ENCODE results near the gene RAB20.

The RAB20 gene

DNA sequence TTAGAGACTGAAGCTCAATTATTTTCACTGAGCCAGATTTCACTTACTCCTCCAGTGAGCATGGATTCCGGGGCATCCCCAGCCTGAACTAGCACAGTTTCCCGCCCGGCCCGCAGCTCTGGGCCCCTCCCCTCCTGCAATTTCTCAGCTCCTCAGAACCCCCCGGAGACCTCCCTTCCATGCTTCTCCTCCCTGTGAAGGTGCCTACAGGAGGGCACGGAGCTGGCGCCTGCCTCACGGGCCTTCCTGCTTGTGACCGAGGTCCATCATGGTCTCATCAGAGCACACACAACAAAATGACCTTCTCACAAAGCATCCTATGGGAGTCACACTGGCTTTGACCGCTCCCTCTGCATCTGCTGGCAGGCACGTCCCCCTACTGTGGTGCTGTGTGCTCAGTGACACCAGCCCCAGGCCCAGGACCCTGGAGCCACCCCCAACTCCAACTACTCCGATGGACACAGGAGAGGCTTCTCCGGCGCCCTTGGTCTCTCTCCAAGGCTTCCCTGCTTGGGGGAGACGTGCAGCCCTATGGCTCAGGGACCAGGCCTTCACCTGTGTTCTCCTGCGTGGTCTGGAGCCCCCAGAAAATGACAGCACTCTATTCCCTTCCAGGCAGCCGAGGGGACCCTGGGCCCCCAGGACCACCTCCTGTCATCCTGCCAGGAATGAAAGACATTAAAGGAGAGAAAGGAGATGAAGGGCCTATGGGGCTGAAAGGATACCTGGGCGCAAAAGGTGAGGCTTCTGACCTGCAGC is 77.1 kb downstream of the RAB20 start:
- Histone ChIP-seq H3K27me3 (ENCODE audit: control insufficient read depth in 3 of 3, insufficient read depth in 3 of 3, low read depth in 1 of 3, low read length in 3 of 3) (no peaks in the 10 kb centered on the region), H2BK15ac (ENCODE audit: low read length) (no peak overlapping the region), H3K4me1 (ENCODE audit: control insufficient read depth in 2 of 2, insufficient read depth in 1 of 2, low read depth in 1 of 2, low read length in 2 of 2) (peaks cover 8 to 15% of the 10 kb centered on the region in 2 donors), H3K18ac (ENCODE audit: low read length) (peak overlapping the region; percentile 66), H2AK5ac (ENCODE audit: low read depth, low read length) (peak overlapping the region; percentile 41), H3K9me3 (replicated peaks in 1 of 2; ENCODE audit: control insufficient read depth in 2 of 2, insufficient read depth in 1 of 2, low read depth in 1 of 2, low read length in 2 of 2) (no peaks in the 10 kb centered on the region), H2BK5ac (ENCODE audit: low read length) (no peak overlapping the region), H3K9ac (ENCODE audit: low read depth, low read length, poor library complexity) (no peak overlapping the region), H4K8ac (ENCODE audit: low read depth, low read length) (no peak overlapping the region), H2AFZ (ENCODE audit: low read length) (no peak overlapping the region), H2BK120ac (ENCODE audit: low read depth, low read length) (no peak overlapping the region), H2BK12ac (ENCODE audit: low read length) (peak overlapping the region; percentile 53), H3K23ac (ENCODE audit: low read depth, low read length, poor library complexity) (peak overlapping the region; percentile 74), H3K4ac (ENCODE audit: low read length) (no peak overlapping the region), H3K14ac (ENCODE audit: low read length) (no peak overlapping the region), H3K36me3 (replicated peaks in 1 of 2; ENCODE audit: control insufficient read depth in 2 of 2, insufficient read depth in 2 of 2, low read length in 2 of 2) (peaks cover 34 to 89% of the 10 kb centered on the region in 2 donors), H3K4me3 (ENCODE audit: low read length in 2 of 2) (no peak overlapping the region), H4K91ac (ENCODE audit: low read depth, low read length, poor library complexity) (no peak overlapping the region), H3K27ac (replicated peaks; ENCODE audit: low read length) (no peak overlapping the region), H3K79me1 (ENCODE audit: low read depth, low read length) (no peaks in the 10 kb centered on the region), H3K4me2 (ENCODE audit: insufficient read depth, low read length, poor library complexity, severe bottlenecking) (no peak overlapping the region)
- no CpG with 5 or more reads among the region's 18 CpGs for WGBS, 2 donors (ENCODE audit: extremely low coverage in 2 of 2, insufficient read length in 2 of 2, insufficient replicate concordance in 1 of 2)
- DNase-seq (ENCODE audit: low spot score): no peak

DNA sequence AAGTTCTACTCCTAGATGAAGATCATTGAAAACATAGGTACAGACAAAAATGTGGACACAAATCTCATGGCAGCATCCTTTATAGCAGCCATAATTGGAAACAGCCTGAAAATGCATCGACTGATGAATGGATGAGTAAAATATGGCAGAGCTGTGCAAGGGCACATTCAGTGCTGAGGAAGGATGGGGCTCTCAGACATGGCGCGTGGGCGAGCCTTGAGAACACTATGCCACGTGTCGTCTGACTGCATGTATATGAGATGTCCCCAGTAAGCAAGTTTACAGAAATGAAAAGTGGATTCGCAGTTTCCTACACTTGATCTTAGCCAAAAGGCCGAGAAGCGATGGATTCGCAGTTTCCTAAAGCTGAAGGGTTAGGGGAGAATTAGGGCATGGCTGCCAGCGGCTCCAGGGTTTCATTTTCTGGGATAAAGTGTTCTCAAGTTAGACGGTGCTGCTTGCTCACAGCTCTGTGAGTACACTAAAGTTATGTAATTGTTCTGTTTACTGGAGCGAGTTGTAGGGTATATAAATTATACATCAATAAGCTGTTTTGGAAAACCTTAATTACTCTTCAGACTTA is 78.0 kb downstream of the RAB20 start:
- H3K36me3 ChIP-seq (replicated peaks in 1 of 2; ENCODE audit: control insufficient read depth in 2 of 2, insufficient read depth in 2 of 2, low read length in 2 of 2): peaks cover 27 to 89% of the 10 kb centered on the region in 2 donors
- H3K27me3 ChIP-seq (ENCODE audit: control insufficient read depth in 3 of 3, insufficient read depth in 3 of 3, low read depth in 1 of 3, low read length in 3 of 3): no peaks in the 10 kb centered on the region
- H4K8ac ChIP-seq (ENCODE audit: low read depth, low read length): no peak overlapping the region
- no CpG with 5 or more reads among the region's 13 CpGs for WGBS, 2 donors (ENCODE audit: extremely low coverage in 2 of 2, insufficient read length in 2 of 2, insufficient replicate concordance in 1 of 2)
- H3K4me1 ChIP-seq (ENCODE audit: control insufficient read depth in 2 of 2, insufficient read depth in 1 of 2, low read depth in 1 of 2, low read length in 2 of 2): peaks cover 8 to 15% of the 10 kb centered on the region in 2 donors
- H3K4me2 ChIP-seq (ENCODE audit: insufficient read depth, low read length, poor library complexity, severe bottlenecking): no peak overlapping the region
- H2AK5ac ChIP-seq (ENCODE audit: low read depth, low read length): no peak overlapping the region
- H2BK12ac ChIP-seq (ENCODE audit: low read length): no peak overlapping the region
- DNase-seq (ENCODE audit: low spot score): no peak
- no peaks in the 10 kb centered on the region for H3K79me1 ChIP-seq (ENCODE audit: low read depth, low read length)
- H3K9ac ChIP-seq (ENCODE audit: low read depth, low read length, poor library complexity): no peak overlapping the region
- H3K23ac ChIP-seq (ENCODE audit: low read depth, low read length, poor library complexity): no peak overlapping the region
- no peak overlapping the region for H2AFZ ChIP-seq (ENCODE audit: low read length)
- no peak overlapping the region for H4K91ac ChIP-seq (ENCODE audit: low read depth, low read length, poor library complexity)
- no peak overlapping the region for H2BK15ac ChIP-seq (ENCODE audit: low read length)
- H3K14ac ChIP-seq (ENCODE audit: low read length): no peak overlapping the region
- no peak overlapping the region for H3K4ac ChIP-seq (ENCODE audit: low read length)
- H3K9me3 ChIP-seq (replicated peaks in 1 of 2; ENCODE audit: control insufficient read depth in 2 of 2, insufficient read depth in 1 of 2, low read depth in 1 of 2, low read length in 2 of 2): no peaks in the 10 kb centered on the region
- no peak overlapping the region for H3K18ac ChIP-seq (ENCODE audit: low read length)
- no peak overlapping the region for H3K27ac ChIP-seq (replicated peaks; ENCODE audit: low read length)
- no peak overlapping the region for H3K4me3 ChIP-seq (ENCODE audit: low read length in 2 of 2)
- H2BK120ac ChIP-seq (ENCODE audit: low read depth, low read length): no peak overlapping the region
- H2BK5ac ChIP-seq (ENCODE audit: low read length): no peak overlapping the region

DNA sequence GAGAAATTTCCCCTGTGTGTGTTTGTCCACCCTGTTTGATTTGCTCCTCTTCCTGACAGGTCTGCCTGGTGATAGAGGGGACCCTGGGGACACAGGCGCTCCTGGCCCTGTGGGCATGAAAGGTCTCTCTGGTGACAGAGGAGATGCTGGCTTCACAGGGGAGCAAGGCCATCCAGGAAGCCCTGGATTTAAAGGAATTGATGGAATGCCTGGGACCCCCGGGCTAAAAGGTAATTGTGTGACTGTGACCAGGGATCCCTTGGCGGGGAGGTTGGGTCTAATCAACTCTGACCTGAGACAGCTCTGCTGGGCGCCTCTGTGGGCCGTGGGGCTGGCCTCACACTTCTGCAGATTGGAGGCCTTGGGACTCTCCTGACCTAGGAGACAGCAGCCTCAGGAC is 81.4 kb downstream of the RAB20 start:
- H2BK12ac ChIP-seq (ENCODE audit: low read length): no peak overlapping the region
- H3K18ac ChIP-seq (ENCODE audit: low read length): peak overlapping the region; percentile 0
- no CpG with 5 or more reads among the region's 5 CpGs for WGBS, 2 donors (ENCODE audit: extremely low coverage in 2 of 2, insufficient read length in 2 of 2, insufficient replicate concordance in 1 of 2)
- H3K14ac ChIP-seq (ENCODE audit: low read length): no peak overlapping the region
- no peak overlapping the region for H2BK15ac ChIP-seq (ENCODE audit: low read length)
- H2AFZ ChIP-seq (ENCODE audit: low read length): no peak overlapping the region
- peaks cover 31 to 93% of the 10 kb centered on the region in 2 donors for H3K36me3 ChIP-seq (replicated peaks in 1 of 2; ENCODE audit: control insufficient read depth in 2 of 2, insufficient read depth in 2 of 2, low read length in 2 of 2)
- H3K27ac ChIP-seq (replicated peaks; ENCODE audit: low read length): no peak overlapping the region
- H3K9me3 ChIP-seq (replicated peaks in 1 of 2; ENCODE audit: control insufficient read depth in 2 of 2, insufficient read depth in 1 of 2, low read depth in 1 of 2, low read length in 2 of 2): no peaks in the 10 kb centered on the region
- no peak overlapping the region for H2BK5ac ChIP-seq (ENCODE audit: low read length)
- no peak overlapping the region for H3K9ac ChIP-seq (ENCODE audit: low read depth, low read length, poor library complexity)
- no peak overlapping the region for H2AK5ac ChIP-seq (ENCODE audit: low read depth, low read length)
- H3K4ac ChIP-seq (ENCODE audit: low read length): no peak overlapping the region
- H3K79me1 ChIP-seq (ENCODE audit: low read depth, low read length): no peaks in the 10 kb centered on the region
- no peak overlapping the region for H4K8ac ChIP-seq (ENCODE audit: low read depth, low read length)
- H2BK120ac ChIP-seq (ENCODE audit: low read depth, low read length): no peak overlapping the region
- no peak overlapping the region for H4K91ac ChIP-seq (ENCODE audit: low read depth, low read length, poor library complexity)
- peaks cover 0 to 2% of the 10 kb centered on the region in 2 donors for H3K4me1 ChIP-seq (ENCODE audit: control insufficient read depth in 2 of 2, insufficient read depth in 1 of 2, low read depth in 1 of 2, low read length in 2 of 2)
- H3K27me3 ChIP-seq (ENCODE audit: control insufficient read depth in 3 of 3, insufficient read depth in 3 of 3, low read depth in 1 of 3, low read length in 3 of 3): no peaks in the 10 kb centered on the region
- no peak overlapping the region for H3K23ac ChIP-seq (ENCODE audit: low read depth, low read length, poor library complexity)
- no peak for DNase-seq (ENCODE audit: low spot score)
- no peak overlapping the region for H3K4me2 ChIP-seq (ENCODE audit: insufficient read depth, low read length, poor library complexity, severe bottlenecking)
- H3K4me3 ChIP-seq (ENCODE audit: low read length in 2 of 2): no peak overlapping the region

DNA sequence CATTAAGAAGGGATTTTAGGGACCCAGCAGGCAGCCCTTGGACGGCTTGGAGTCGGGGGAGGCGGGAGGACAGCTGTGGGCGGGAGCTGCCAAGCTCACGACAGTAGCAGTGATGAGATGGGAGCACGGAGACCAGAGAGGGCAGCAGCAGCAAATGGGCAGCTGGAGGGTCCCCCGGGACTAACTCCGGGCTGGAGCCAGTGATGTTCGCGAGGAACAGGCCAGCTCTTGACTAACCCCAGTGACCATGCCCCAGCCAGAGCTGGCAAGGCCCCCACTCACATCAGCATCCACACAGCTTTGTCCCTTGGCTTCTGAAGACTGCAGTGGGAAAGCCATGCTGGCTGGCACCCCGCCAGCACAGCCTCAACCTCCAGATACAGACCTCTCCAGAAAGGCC is 81.9 kb downstream of the RAB20 start:
- H2BK12ac ChIP-seq (ENCODE audit: low read length): no peak overlapping the region
- H3K27me3 ChIP-seq (ENCODE audit: control insufficient read depth in 3 of 3, insufficient read depth in 3 of 3, low read depth in 1 of 3, low read length in 3 of 3): peaks cover 0 to 2% (median 0%) of the 10 kb centered on the region in 3 experiments
- no peak overlapping the region for H2BK15ac ChIP-seq (ENCODE audit: low read length)
- no peak overlapping the region for H2BK5ac ChIP-seq (ENCODE audit: low read length)
- H3K4me1 ChIP-seq (ENCODE audit: control insufficient read depth in 2 of 2, insufficient read depth in 1 of 2, low read depth in 1 of 2, low read length in 2 of 2): peaks cover 0 to 4% of the 10 kb centered on the region in 2 donors
- DNase-seq (ENCODE audit: low spot score): no peak
- H3K14ac ChIP-seq (ENCODE audit: low read length): no peak overlapping the region
- peaks cover 36 to 94% of the 10 kb centered on the region in 2 donors for H3K36me3 ChIP-seq (replicated peaks in 1 of 2; ENCODE audit: control insufficient read depth in 2 of 2, insufficient read depth in 2 of 2, low read length in 2 of 2)
- no peak overlapping the region for H3K4me3 ChIP-seq (ENCODE audit: low read length in 2 of 2)
- H3K79me1 ChIP-seq (ENCODE audit: low read depth, low read length): no peaks in the 10 kb centered on the region
- no peak overlapping the region for H2AFZ ChIP-seq (ENCODE audit: low read length)
- H3K9ac ChIP-seq (ENCODE audit: low read depth, low read length, poor library complexity): no peak overlapping the region
- no CpG with 5 or more reads among the region's 11 CpGs for WGBS, 2 donors (ENCODE audit: extremely low coverage in 2 of 2, insufficient read length in 2 of 2, insufficient replicate concordance in 1 of 2)
- no peak overlapping the region for H3K27ac ChIP-seq (replicated peaks; ENCODE audit: low read length)
- H2BK120ac ChIP-seq (ENCODE audit: low read depth, low read length): no peak overlapping the region
- H3K18ac ChIP-seq (ENCODE audit: low read length): no peak overlapping the region
- peaks cover 0 to 2% of the 10 kb centered on the region in 2 donors for H3K9me3 ChIP-seq (replicated peaks in 1 of 2; ENCODE audit: control insufficient read depth in 2 of 2, insufficient read depth in 1 of 2, low read depth in 1 of 2, low read length in 2 of 2)
- no peak overlapping the region for H3K23ac ChIP-seq (ENCODE audit: low read depth, low read length, poor library complexity)
- no peak overlapping the region for H3K4me2 ChIP-seq (ENCODE audit: insufficient read depth, low read length, poor library complexity, severe bottlenecking)
- H4K91ac ChIP-seq (ENCODE audit: low read depth, low read length, poor library complexity): no peak overlapping the region
- no peak overlapping the region for H2AK5ac ChIP-seq (ENCODE audit: low read depth, low read length)
- H4K8ac ChIP-seq (ENCODE audit: low read depth, low read length): no peak overlapping the region
- H3K4ac ChIP-seq (ENCODE audit: low read length): no peak overlapping the region
